NCI-H460 (cell line): ENCODE data around the gene SLC38A3. TPM values are rescaled to one million over a fixed set of nuclear protein-coding genes. Genes with fewer than 3 reads are reported as not detected.

Experiments used
- DNase-seq: peaks from one replicate; pipeline ENCODE4 v3.0.0-alpha.2; 2016; ENCODE audit warnings: low read depth; ENCODE audit errors: extremely low read depth
- small RNA-seq, 2 experiments: library from RNA; depleted of rRNA; stranded (forward); fragments of <200 nt; gene quantifications; one replicate each; pipeline ENCODE3, GENCODE V24; 2014
- total RNA-seq: library from RNA; depleted of rRNA; stranded (reverse); fragments of >200 nt; shearing (Covaris generic); gene quantifications from 2 replicates; pipeline ENCODE4 v1.2.3, GENCODE V29; 2014; rRNA removed

SLC38A3 gene
- total RNA-seq, 1 experiment from 2014 or later: 0.27 TPM

GRCh38 chr3:50263478-50264382, 58.7 kb downstream of the SLC38A3 start:
- no peak for DNase-seq

- no peak for DNase-seq
These were observed 59.4 kb downstream of the SLC38A3 start for GRCh38 chr3:50264383-50264963.

GRCh38 chr3:50264964-50265485, 60.0 kb downstream of the SLC38A3 start:
- no peak for DNase-seq

- no peak for DNase-seq
These were observed 60.5 kb downstream of the SLC38A3 start for GRCh38 chr3:50265571-50265970.

GRCh38 chr3:50266017-50266416, 60.9 kb downstream of the SLC38A3 start:
- no peak for DNase-seq

- DNase-seq: no peak
These were observed 61.8 kb downstream of the SLC38A3 start for GRCh38 chr3:50266836-50267235.

- no peak for DNase-seq
These were observed 62.3 kb downstream of the SLC38A3 start for GRCh38 chr3:50267280-50267913.

GRCh38 chr3:50268276-50268675, 63.2 kb downstream of the SLC38A3 start:
- DNase-seq: no peak

GRCh38 chr3:50268703-50269451, 63.8 kb downstream of the SLC38A3 start, which contains the start of gene SEMA3B:
Gene SEMA3B (plus strand): TSS chr3:50269147. CDS start chr3:50269241, 94 bp downstream.
- peak; percentile 41 for DNase-seq

GRCh38 chr3:50269460-50269859, 64.4 kb downstream of the SLC38A3 start:
- no peak for DNase-seq

GRCh38 chr3:50269977-50270413, 64.9 kb downstream of the SLC38A3 start:
- DNase-seq: no peak

- DNase-seq: no peak
These were observed 65.6 kb downstream of the SLC38A3 start for GRCh38 chr3:50270422-50271224.

Small RNA genes within 50 kb of the gene (small RNA-seq; reads per million reads assigned to genes)
- gene MIR566 (0 reads per million in 2 experiments), gene MIR5787 (0 reads per million in 2 experiments)

Other genes starting within 250 kb of the SLC38A3 start
- gene RBM5, start 116.4 kb upstream of the SLC38A3 start, total RNA-seq: 56.9 and 61.4 TPM in 2 replicates
- 4.4 and 5.4 TPM in 2 replicates for gene SEMA3F, start 49.9 kb upstream of the SLC38A3 start, total RNA-seq
- not detected in 2 replicates for gene GNAT1, start 13.7 kb upstream of the SLC38A3 start, total RNA-seq
- gene GNAI2, start 30.9 kb downstream of the SLC38A3 start, total RNA-seq: 45.5 and 50.1 TPM in 2 replicates
- 4.9 and 6.1 TPM in 2 replicates for gene SEMA3B, start 63.9 kb downstream of the SLC38A3 start, total RNA-seq
- gene LSMEM2, start 73.8 kb downstream of the SLC38A3 start, total RNA-seq: not detected in 2 replicates
- gene IFRD2, start 87.2 kb downstream of the SLC38A3 start, total RNA-seq: 116 TPM in 2 replicates
- gene HYAL3, start 94.1 kb downstream of the SLC38A3 start, total RNA-seq: 13.0 and 15.1 TPM in 2 replicates
- gene NAA80, start 94.1 kb downstream of the SLC38A3 start, total RNA-seq: 7.2 and 7.6 TPM in 2 replicates
- 5.9 and 6.2 TPM in 2 replicates for gene HYAL1, start 98.3 kb downstream of the SLC38A3 start, total RNA-seq
- 19.9 and 28.5 TPM in 2 replicates for gene HYAL2, start 117.5 kb downstream of the SLC38A3 start, total RNA-seq
- 15.4 and 17.6 TPM in 2 replicates for gene TUSC2, start 123.0 kb downstream of the SLC38A3 start, total RNA-seq
- gene RASSF1, start 135.6 kb downstream of the SLC38A3 start, total RNA-seq: 8.9 and 9.4 TPM in 2 replicates
- gene ZMYND10, start 140.5 kb downstream of the SLC38A3 start, total RNA-seq: 0.30 and 1.1 TPM in 2 replicates
- gene NPRL2, start 145.5 kb downstream of the SLC38A3 start, total RNA-seq: 16.8 and 17.3 TPM in 2 replicates
- 8.3 and 8.9 TPM in 2 replicates for gene CYB561D2, start 145.6 kb downstream of the SLC38A3 start, total RNA-seq
- 27.7 and 31.7 TPM in 2 replicates for gene TMEM115, start 154.2 kb downstream of the SLC38A3 start, total RNA-seq